Effector memory CD8-positive, alpha-beta T cell (primary cell): ENCODE data around the gene GBP4.

ENCODE experiments used
- ATAC-seq: fragments of 150-1000 bp; cut with Tn5 transposase; replicated peaks from 2 replicates; pipeline ENCODE4 v1.10.0; 2021; ENCODE audit warnings: mild to moderate bottlenecking, moderate library complexity
- DNase-seq, 3 experiments: peaks; one replicate each; pipeline ENCODE4 v3.0.0; 2021
- H3K27ac Mint-ChIP-seq, 2 donors: one replicate each; pipeline ENCODE4 v1.8.0; 2022; ENCODE audit warnings: mild to moderate bottlenecking in 2 of 2, mixed read lengths in 2 of 2, moderate library complexity in 2 of 2
- H3K27me3 Mint-ChIP-seq, 2 donors: one replicate each; pipeline ENCODE4 v1.8.0; 2022; ENCODE audit warnings: mixed read lengths in 2 of 2
- H3K36me3 Mint-ChIP-seq: one replicate; pipeline ENCODE4 v1.8.0; 2022; ENCODE audit warnings: mild to moderate bottlenecking, moderate library complexity, mixed read lengths; ENCODE audit not compliant: insufficient read depth
- H3K4me1 Mint-ChIP-seq, 2 donors: one replicate each; pipeline ENCODE4 v1.8.0; 2022; ENCODE audit warnings: low read depth in 2 of 2, mixed read lengths in 2 of 2
- H3K4me3 Mint-ChIP-seq, 2 donors: one replicate each; pipeline ENCODE4 v1.8.0; 2022; ENCODE audit warnings: mild to moderate bottlenecking in 2 of 2, mixed read lengths in 2 of 2, moderate library complexity in 2 of 2
- H3K9me3 Mint-ChIP-seq, 2 donors: one replicate each; pipeline ENCODE4 v1.8.0; 2022; ENCODE audit warnings: mixed read lengths in 2 of 2

The GBP4 gene

DNA sequence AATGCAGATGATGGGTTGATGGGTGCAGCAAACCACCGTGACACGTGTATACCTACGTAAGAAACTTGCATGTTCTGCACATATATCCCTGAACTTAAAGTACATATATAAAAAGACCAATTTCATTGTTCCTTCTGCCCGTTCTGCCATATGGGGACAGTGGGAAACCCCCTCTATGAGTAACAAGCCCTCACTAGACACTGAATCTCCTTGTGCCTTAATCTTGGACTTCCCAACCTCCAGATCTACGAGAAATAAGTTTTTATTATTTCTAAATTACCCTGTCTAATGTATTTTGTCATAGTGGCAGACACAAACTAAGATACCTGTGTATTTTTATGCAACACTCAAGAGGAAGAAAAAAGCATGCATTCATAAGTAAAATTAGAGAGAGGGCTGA is 32.9 kb downstream of the GBP4 start:
- ATAC-seq (no peak), DNase-seq (no peak)
- H3K4me3 Mint-ChIP-seq, result no peak overlapping the region
- H3K9me3 Mint-ChIP-seq, result peaks cover 2 to 6% of the 10 kb centered on the region in 2 donors
- peaks cover 0 to 2% of the 10 kb centered on the region in 2 donors for H3K4me1 Mint-ChIP-seq
- no peak overlapping the region for H3K27ac Mint-ChIP-seq
- H3K27me3 Mint-ChIP-seq, result no peaks in the 10 kb centered on the region
- H3K36me3 Mint-ChIP-seq, result no peaks in the 10 kb centered on the region

DNA sequence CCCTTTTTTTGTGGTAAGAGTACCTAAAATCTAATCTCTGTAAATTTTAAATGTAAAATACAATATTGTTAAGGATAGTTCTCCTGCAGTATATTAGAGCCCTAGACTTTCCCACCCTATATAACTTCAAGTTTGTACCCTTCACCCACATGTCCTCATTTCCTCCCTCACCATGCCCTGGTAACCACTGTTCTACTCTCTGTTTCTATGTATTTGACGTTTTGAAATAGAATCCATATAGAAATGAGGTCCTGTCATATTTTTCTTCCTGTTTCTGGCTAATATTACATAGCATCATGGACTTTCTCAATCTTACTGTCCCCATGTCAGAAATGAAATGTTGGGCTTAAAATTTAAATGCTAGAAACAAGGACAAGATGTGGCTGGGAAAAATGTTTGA is 47.7 kb downstream of the GBP4 start:
- no peaks in the 10 kb centered on the region for H3K36me3 Mint-ChIP-seq
- peaks cover 2% of the 10 kb centered on the region in 2 donors for H3K4me1 Mint-ChIP-seq
- DNase-seq (no peak), ATAC-seq (no peak)
- H3K4me3 Mint-ChIP-seq, result no peak overlapping the region
- peaks cover 0 to 9% of the 10 kb centered on the region in 2 donors for H3K27me3 Mint-ChIP-seq
- no peaks in the 10 kb centered on the region for H3K9me3 Mint-ChIP-seq
- no peak overlapping the region for H3K27ac Mint-ChIP-seq

GRCh38 chr1:89149976-89150375 is 48.8 kb downstream of the GBP4 start:
- peaks cover 0 to 9% of the 10 kb centered on the region in 2 donors for H3K27me3 Mint-ChIP-seq
- ATAC-seq, result no peak
- DNase-seq, result no peak
- no peaks in the 10 kb centered on the region for H3K9me3 Mint-ChIP-seq
- no peak overlapping the region for H3K4me3 Mint-ChIP-seq
- no peaks in the 10 kb centered on the region for H3K36me3 Mint-ChIP-seq
- H3K4me1 Mint-ChIP-seq, result peaks cover 4 to 6% of the 10 kb centered on the region in 2 donors
- H3K27ac Mint-ChIP-seq, result no peak overlapping the region

- no peak overlapping the region for H3K4me3 Mint-ChIP-seq
- no peak for ATAC-seq
- no peaks in the 10 kb centered on the region for H3K9me3 Mint-ChIP-seq
- no peak overlapping the region for H3K27ac Mint-ChIP-seq
- peaks cover 4 to 6% of the 10 kb centered on the region in 2 donors for H3K4me1 Mint-ChIP-seq
- peaks cover 0 to 9% of the 10 kb centered on the region in 2 donors for H3K27me3 Mint-ChIP-seq
- H3K36me3 Mint-ChIP-seq, result no peaks in the 10 kb centered on the region
- DNase-seq, result no peak
Measured at GRCh38 chr1:89149229-89149628, 49.5 kb downstream of the GBP4 start.

DNA sequence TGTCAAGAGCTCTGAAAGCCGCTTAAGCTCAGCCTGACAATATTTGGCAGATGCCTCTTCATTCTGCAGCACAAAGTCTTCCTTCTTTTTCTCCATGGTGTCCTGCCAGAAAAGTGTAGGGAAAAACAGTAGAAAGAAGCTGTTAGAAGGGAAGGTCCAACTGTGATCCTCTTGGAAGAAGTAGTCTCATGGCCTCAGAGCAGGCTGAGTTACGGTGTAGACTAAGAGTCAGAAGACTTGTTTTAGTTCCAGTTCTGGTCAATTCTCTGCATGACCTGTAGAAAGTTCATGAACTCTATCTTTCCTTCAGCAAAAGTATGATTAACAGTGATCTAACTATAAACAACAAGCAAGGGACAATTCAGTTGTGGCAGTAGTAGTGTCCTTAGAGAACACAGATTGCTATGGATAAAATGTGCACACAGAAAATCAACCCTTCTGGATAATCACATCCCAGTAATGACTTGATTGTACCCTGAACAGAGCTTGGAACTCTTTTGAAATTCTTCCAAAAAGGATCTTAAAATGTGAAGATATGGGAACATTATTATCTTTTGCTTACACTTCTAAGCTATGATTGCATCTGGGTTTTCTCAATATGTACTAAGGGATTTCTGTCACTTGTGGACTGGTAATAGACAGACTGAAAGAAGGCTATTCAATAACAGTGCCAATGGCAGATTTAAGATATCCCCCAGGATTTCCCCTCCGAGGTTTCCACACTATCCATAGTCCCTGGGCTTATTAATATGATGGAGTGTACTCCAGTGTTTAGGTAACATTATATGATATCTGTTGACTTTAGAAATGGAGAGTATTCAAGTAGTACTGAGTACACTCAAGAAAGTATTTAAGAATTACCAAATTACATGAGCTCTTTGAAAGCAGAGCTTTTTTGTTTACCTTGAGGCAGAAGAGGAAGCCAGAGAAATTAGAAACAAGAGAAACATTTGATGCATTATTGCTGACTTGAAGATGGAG is 50.8 kb downstream of the GBP4 start:
- no peak overlapping the region for H3K27ac Mint-ChIP-seq
- ATAC-seq (no peak), DNase-seq (no peak)
- no peak overlapping the region for H3K4me3 Mint-ChIP-seq
- H3K27me3 Mint-ChIP-seq, result peaks cover 0 to 9% of the 10 kb centered on the region in 2 donors
- H3K9me3 Mint-ChIP-seq, result no peaks in the 10 kb centered on the region
- no peaks in the 10 kb centered on the region for H3K36me3 Mint-ChIP-seq
- H3K4me1 Mint-ChIP-seq, result peaks cover 4 to 6% of the 10 kb centered on the region in 2 donors

DNA sequence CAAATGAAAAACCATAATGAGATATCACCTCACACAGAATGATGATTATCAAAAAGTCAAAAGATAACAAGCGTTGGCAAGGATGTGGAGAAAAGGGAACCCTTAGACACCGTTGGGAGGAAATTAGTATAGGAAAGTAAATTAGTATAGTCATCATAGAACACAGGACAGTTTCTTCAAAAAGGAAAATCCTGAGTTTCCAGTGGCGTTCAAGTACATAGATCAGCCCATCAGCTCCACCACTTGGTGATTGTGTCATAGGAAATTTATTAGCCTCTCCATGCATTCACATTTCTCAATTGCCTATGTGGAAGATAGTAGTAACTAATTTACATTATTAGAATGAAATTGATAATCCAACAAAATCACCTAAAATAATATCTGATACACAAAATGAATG is 52.0 kb downstream of the GBP4 start:
- peaks cover 4 to 6% of the 10 kb centered on the region in 2 donors for H3K4me1 Mint-ChIP-seq
- peaks cover 0 to 9% of the 10 kb centered on the region in 2 donors for H3K27me3 Mint-ChIP-seq
- DNase-seq (no peak), ATAC-seq (no peak)
- no peaks in the 10 kb centered on the region for H3K9me3 Mint-ChIP-seq
- H3K27ac Mint-ChIP-seq, result no peak overlapping the region
- no peaks in the 10 kb centered on the region for H3K36me3 Mint-ChIP-seq
- no peak overlapping the region for H3K4me3 Mint-ChIP-seq

- Mint-ChIP-seq H3K36me3 (no peaks in the 10 kb centered on the region), H3K9me3 (no peaks in the 10 kb centered on the region), H3K27me3 (peaks cover 0 to 9% of the 10 kb centered on the region in 2 donors), H3K4me3 (no peak overlapping the region), H3K4me1 (peaks cover 6 to 11% of the 10 kb centered on the region in 2 donors), H3K27ac (no peak overlapping the region)
- ATAC-seq (no peak), DNase-seq (no peak)
Measured at GRCh38 chr1:89143484-89143883, 55.3 kb downstream of the GBP4 start.

- Mint-ChIP-seq H3K9me3 (no peaks in the 10 kb centered on the region), H3K4me3 (no peak overlapping the region), H3K27ac (no peak overlapping the region), H3K4me1 (peaks cover 6 to 11% of the 10 kb centered on the region in 2 donors), H3K36me3 (no peaks in the 10 kb centered on the region), H3K27me3 (no peaks in the 10 kb centered on the region)
- no peak for ATAC-seq
- no peak for DNase-seq
Measured at GRCh38 chr1:89142160-89142559, 56.6 kb downstream of the GBP4 start.

DNA sequence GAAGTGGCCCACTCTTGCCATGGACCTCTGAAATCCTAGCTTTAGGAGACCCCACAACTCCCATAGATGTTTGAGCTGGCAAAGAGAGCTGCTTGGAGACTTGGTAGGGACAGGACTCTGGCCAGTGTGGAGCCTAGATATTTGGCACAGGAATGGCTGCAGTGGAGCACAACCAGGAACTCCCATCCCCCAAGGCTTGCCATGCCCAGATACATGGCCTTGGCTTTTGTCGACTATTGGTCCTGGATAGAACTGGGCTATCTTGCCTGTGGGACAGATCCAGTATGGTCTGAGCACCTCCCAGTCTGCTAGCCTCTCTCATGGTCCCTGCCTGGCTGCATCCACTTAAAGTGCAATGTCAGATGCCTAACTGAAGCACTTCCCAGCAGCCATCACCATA is 65.0 kb downstream of the GBP4 start:
- H3K27me3 Mint-ChIP-seq, result no peaks in the 10 kb centered on the region
- peaks cover 8 to 9% of the 10 kb centered on the region in 2 donors for H3K4me1 Mint-ChIP-seq
- H3K36me3 Mint-ChIP-seq, result peaks cover 3% of the 10 kb centered on the region
- ATAC-seq (no peak), DNase-seq (no peak)
- no peak overlapping the region for H3K4me3 Mint-ChIP-seq
- H3K27ac Mint-ChIP-seq, result no peak overlapping the region
- H3K9me3 Mint-ChIP-seq, result no peaks in the 10 kb centered on the region
